Measurements from ENCODE around the gene HAUS8. TPM values are rescaled to one million over a fixed set of nuclear protein-coding genes. Genes with fewer than 3 reads are reported as not detected.

Gene HAUS8
- polyA plus RNA-seq, 3 donors = 2.5 to 9.3 (median 4.4) TPM

- Mint-ChIP-seq H3K9me3 (peaks cover 0 to 5% (median 0%) of the 10 kb centered on the region in 7 donors), H3K27ac (no peak overlapping the region), H3K4me1 (peaks cover 28% of the 10 kb centered on the region), H3K36me3 (peaks cover 2 to 3% of the 10 kb centered on the region in 2 donors), H3K27me3 (ENCODE audit: low read depth in 3 of 3) (peaks cover 40 to 61% (median 55%) of the 10 kb centered on the region in 3 donors), H3K4me3 (no peak overlapping the region)
- Histone ChIP-seq H3K27me3 (ENCODE audit: control insufficient read depth in 2 of 2, insufficient read depth in 2 of 2, low read length in 2 of 2) (peaks cover 13 to 34% of the 10 kb centered on the region in 2 donors), H3K79me2 (ENCODE audit: insufficient read depth, low read length) (no peaks in the 10 kb centered on the region), H3K27ac (ENCODE audit: low read depth in 1 of 2, low read length in 2 of 2) (no peak overlapping the region), H3K36me3 (replicated peaks in 1 of 2; ENCODE audit: control insufficient read depth in 1 of 2, insufficient read depth in 2 of 2, low read length in 2 of 2) (no peaks in the 10 kb centered on the region), H3K9ac (ENCODE audit: insufficient read depth, low read length, poor library complexity, severe bottlenecking) (no peak overlapping the region), H3K9me3 (replicated peaks in 1 of 2; ENCODE audit: control insufficient read depth in 1 of 2, insufficient read depth in 1 of 2, low read length in 2 of 2) (no peaks in the 10 kb centered on the region), H4K20me1 (ENCODE audit: insufficient read depth, low read length) (no peaks in the 10 kb centered on the region), H3K4me3 (replicated peaks in 1 of 3; ENCODE audit: low read depth in 2 of 3, low read length in 3 of 3) (no peak overlapping the region), H3K4me1 (ENCODE audit: control insufficient read depth in 1 of 2, insufficient read depth in 2 of 2, low read length in 2 of 2) (peaks cover 16 to 24% of the 10 kb centered on the region in 2 donors), H2AFZ (ENCODE audit: insufficient read depth, low read depth, low read length, poor library complexity, severe bottlenecking) (no peak overlapping the region), H3K4me2 (replicated peaks; ENCODE audit: extremely low read depth, low read length, poor library complexity, severe bottlenecking) (no peak overlapping the region)
- WGBS (ENCODE audit: insufficient coverage) = 98% methylated on average over 4 of the region's 6 CpGs
- no peak for TF ChIP-seq CTCF (IDR thresholded peaks at IDR 0.05)
- intact Hi-C loops (cut with micrococcal nuclease) = no loop called here
- DNase-seq = no peak
These were observed 43.5 kb downstream of the HAUS8 start for GRCh38 chr19:17031741-17032140.

- no peak overlapping the region for H3K4me3 ChIP-seq (replicated peaks in 1 of 3; ENCODE audit: low read depth in 2 of 3, low read length in 3 of 3)
- WGBS (ENCODE audit: insufficient coverage) = 79% methylated on average over 4 of the region's 7 CpGs
- no peak overlapping the region for H3K4me2 ChIP-seq (replicated peaks; ENCODE audit: extremely low read depth, low read length, poor library complexity, severe bottlenecking)
- H3K27ac ChIP-seq (ENCODE audit: low read depth in 1 of 2, low read length in 2 of 2) = no peak overlapping the region
- peaks cover 33% of the 10 kb centered on the region for H3K4me1 Mint-ChIP-seq
- DNase-seq = no peak
- peaks cover 22 to 41% of the 10 kb centered on the region in 2 donors for H3K4me1 ChIP-seq (ENCODE audit: control insufficient read depth in 1 of 2, insufficient read depth in 2 of 2, low read length in 2 of 2)
- peaks cover 0 to 13% of the 10 kb centered on the region in 2 donors for H3K9me3 ChIP-seq (replicated peaks in 1 of 2; ENCODE audit: control insufficient read depth in 1 of 2, insufficient read depth in 1 of 2, low read length in 2 of 2)
- peak overlapping the region in 1 of 2 donors; percentile 70 for H3K4me3 Mint-ChIP-seq
- H4K20me1 ChIP-seq (ENCODE audit: insufficient read depth, low read length) = no peaks in the 10 kb centered on the region
- H3K9ac ChIP-seq (ENCODE audit: insufficient read depth, low read length, poor library complexity, severe bottlenecking) = no peak overlapping the region
- H3K79me2 ChIP-seq (ENCODE audit: insufficient read depth, low read length) = no peaks in the 10 kb centered on the region
- no peak overlapping the region for H2AFZ ChIP-seq (ENCODE audit: insufficient read depth, low read depth, low read length, poor library complexity, severe bottlenecking)
- peaks cover 55 to 56% (median 55%) of the 10 kb centered on the region in 3 donors for H3K27me3 Mint-ChIP-seq (ENCODE audit: low read depth in 3 of 3)
- H3K9me3 Mint-ChIP-seq = peaks cover 8 to 23% (median 15%) of the 10 kb centered on the region in 7 donors
- H3K27ac Mint-ChIP-seq = peak overlapping the region in 1 of 7 donors; percentile 14
- TF ChIP-seq CTCF (IDR thresholded peaks at IDR 0.05) = no peak
- H3K27me3 ChIP-seq (ENCODE audit: control insufficient read depth in 2 of 2, insufficient read depth in 2 of 2, low read length in 2 of 2) = peaks cover 13 to 37% of the 10 kb centered on the region in 2 donors
- intact Hi-C loops (cut with micrococcal nuclease) = no loop called here
- H3K36me3 Mint-ChIP-seq = peaks cover 15% of the 10 kb centered on the region in 2 donors
- no peaks in the 10 kb centered on the region for H3K36me3 ChIP-seq (replicated peaks in 1 of 2; ENCODE audit: control insufficient read depth in 1 of 2, insufficient read depth in 2 of 2, low read length in 2 of 2)
These were observed 47.7 kb downstream of the HAUS8 start for GRCh38 chr19:17027535-17027975.
